Fibroblast of upper back skin (primary cell): ENCODE results near the gene TBX1.
"Not testable (repeated sequence)": the region's sequence is repeated elsewhere in the genome, so short reads cannot be mapped to it uniquely, and the experiment has no call there.

Experiments
- DNase-seq: peaks from one replicate; pipeline ENCODE4 v3.0.0-alpha.2; 2013

TBX1 gene

DNA sequence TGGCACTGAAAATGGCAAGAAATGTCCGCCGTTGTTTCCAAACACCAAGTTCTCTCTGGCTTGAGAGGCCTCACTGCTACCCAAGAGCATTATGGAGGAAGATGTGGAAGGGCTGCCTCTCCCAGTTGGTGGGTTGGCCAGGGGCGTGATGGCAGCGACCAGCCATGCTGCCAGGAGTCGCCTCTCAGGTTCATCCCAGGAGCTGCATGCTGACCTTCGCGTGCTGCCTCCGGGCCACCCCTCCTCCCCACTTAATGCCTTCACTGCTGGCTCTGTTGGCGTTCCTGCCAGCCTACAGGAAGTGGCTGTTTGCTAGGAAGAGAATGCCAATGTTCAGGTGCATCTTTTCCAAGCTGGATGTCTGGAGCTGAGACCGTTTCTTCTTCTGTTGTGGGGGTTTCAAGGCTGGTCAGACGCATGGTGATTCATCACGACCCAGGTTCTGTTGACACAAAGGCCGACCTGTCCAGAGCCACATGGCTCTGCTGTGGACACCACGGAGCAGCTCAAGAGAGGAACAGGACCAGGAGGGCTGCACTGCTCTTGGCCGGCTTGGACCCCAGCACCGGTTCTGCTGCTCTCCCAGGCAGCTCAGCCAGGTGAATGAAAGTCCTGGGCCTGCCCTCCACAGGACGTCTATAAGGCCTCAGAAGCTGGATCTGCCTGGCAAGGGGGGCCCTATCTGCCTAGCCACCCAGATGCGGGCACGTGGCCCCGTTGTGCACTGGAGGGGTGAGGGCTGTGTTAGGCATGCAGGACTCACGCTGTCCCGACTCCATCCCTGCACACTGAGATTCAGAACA lies 25.1 kb downstream of the TBX1 start:
- no peak for DNase-seq

GRCh38 chr22:19786264-19786585 lies 25.6 kb downstream of the TBX1 start:
- DNase-seq, result no peak

GRCh38 chr22:19786959-19787848 lies 26.6 kb downstream of the TBX1 start:
- DNase-seq, result no peak

GRCh38 chr22:19787849-19788141 lies 27.2 kb downstream of the TBX1 start:
- no peak for DNase-seq

GRCh38 chr22:19788661-19789225 lies 28.2 kb downstream of the TBX1 start:
- no peak for DNase-seq

GRCh38 chr22:19789406-19789805 lies 28.8 kb downstream of the TBX1 start:
- no peak for DNase-seq

- DNase-seq, result no peak
These were observed 29.2 kb downstream of the TBX1 start for GRCh38 chr22:19789828-19790227.

DNA sequence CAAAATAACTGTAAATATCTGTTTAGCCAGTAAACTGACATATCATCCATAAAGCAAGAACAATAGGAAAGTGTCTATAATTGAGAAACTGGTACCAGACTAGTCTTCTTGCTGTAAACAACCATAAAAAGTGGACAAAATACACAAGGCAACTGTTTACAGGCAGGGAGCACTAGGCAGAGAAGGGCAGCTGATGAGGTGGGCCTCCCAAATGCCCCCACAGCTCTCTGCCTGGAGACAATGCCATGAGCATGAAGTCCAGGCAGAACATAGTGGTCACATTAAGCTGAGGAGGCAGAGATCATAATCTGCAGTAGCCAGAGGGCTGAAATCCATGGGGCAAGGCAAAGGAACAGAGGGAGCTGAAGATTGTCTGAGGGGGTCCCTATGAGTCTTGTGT lies 30.7 kb downstream of the TBX1 start:
- DNase-seq, result no peak

- DNase-seq, result no peak
These were observed 31.3 kb downstream of the TBX1 start for GRCh38 chr22:19791894-19792293.

DNA sequence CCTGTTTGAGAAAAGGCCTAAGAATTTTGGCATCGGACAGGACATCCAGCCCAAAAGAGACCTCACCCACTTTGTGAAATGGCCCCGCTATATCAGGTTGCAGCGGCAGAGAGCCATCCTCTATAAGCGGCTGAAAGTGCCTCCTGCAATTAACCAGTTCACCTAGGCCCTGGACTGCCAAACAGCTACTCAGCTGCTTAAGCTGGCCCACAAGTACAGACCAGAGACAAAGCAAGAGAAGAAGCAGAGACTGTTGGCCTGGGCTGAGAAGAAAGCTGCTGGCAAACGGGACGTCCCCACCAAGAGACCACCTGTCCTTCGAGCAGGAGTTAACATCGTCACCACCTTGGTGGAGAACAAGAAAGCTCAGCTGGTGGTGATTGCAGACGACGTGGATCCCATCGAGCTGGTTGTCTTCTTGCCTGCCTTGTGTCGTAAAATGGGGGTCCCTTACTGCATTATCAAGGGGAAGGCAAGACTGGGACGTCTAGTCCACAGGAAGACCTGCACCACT lies 31.9 kb downstream of the TBX1 start:
- DNase-seq, result not testable (repeated sequence)

- DNase-seq, result no peak
These were observed 32.6 kb downstream of the TBX1 start for GRCh38 chr22:19793161-19793560.

- no peak for DNase-seq
These were observed 33.2 kb downstream of the TBX1 start for GRCh38 chr22:19793661-19794310.

DNA sequence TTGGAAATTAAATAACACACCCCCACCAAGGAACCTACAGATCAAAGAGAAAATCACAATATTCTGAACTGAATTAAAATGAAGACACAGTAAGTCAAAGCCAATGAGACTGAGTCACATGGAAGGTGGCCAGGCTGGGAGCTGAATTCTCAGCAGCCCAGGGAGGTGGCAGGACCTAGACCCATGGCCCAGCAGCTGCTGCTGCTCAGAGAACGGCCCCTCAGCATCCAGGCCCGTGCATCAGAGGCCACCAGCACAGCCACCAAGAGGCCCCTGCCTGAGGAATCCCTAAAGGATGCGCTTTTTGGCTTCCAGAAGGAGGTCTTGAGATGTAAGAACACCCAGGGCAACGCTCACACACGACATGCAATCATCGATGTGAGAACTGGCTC lies 35.0 kb downstream of the TBX1 start:
- DNase-seq, result peak; percentile 44

DNA sequence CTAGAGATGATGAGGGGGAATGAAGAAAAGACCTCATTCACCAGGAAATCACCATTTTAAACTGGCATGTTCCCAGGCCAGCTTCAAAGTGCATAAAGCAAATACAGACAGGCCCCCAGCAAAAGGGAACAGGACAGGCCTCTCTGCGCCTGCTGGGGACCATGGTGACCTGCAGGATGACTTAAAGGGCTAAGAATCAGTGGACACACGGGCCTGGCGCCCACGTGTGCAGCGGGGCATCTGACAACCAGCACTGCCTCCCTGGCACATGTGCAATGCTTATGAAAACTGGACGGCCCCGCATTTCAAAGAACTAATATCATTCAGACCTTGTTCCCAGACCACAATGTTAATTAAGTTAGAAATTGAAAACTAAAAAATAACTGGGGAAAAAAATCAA lies 35.6 kb downstream of the TBX1 start:
- no peak for DNase-seq

GRCh38 chr22:19797086-19798002 lies 36.8 kb downstream of the TBX1 start:
- DNase-seq, result no peak

GRCh38 chr22:19798003-19798665 lies 37.6 kb downstream of the TBX1 start:
- DNase-seq, result no peak

DNA sequence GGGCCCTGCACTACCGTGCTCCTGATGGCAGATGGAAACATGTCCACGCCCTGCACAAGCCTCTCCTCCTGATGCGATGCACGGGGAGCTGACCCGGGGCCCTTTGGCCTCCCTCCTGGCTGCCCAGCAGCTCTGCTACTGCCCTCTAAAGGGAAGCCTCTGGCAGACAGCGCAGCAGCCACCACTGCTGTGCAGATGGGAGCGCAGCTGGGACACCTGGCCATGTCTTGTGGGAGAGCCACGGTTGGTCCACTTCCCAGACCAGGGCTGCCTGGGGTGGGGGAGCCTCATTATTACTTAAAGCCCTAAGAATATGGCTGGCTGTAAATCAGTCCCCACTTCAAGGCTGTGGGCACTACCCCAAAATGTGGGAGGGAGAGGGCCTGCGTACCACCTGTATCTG lies 38.3 kb downstream of the TBX1 start:
- no peak for DNase-seq

GRCh38 chr22:19799322-19800190 lies 39.0 kb downstream of the TBX1 start:
- peak; percentile 96 for DNase-seq

DNA sequence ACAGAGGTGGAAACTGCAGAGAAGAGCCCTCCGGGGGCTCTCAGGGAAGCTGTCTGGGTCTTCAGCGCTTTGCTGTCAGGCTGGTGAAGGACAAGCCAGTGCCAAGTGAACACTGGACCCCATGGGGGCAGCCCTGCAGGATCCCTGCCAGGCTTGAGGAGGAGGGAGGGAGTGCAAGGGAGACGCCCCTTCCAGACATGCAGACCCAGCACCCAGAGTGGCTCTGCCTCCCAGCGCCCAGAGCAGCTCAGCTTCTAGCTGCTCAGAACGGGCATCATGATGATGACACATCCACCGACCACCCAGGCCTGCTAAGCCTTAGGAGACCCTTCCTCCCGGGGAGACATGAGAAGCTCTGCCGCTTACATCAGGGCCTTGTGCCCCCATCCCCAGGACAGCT lies 39.7 kb downstream of the TBX1 start:
- no peak for DNase-seq

DNA sequence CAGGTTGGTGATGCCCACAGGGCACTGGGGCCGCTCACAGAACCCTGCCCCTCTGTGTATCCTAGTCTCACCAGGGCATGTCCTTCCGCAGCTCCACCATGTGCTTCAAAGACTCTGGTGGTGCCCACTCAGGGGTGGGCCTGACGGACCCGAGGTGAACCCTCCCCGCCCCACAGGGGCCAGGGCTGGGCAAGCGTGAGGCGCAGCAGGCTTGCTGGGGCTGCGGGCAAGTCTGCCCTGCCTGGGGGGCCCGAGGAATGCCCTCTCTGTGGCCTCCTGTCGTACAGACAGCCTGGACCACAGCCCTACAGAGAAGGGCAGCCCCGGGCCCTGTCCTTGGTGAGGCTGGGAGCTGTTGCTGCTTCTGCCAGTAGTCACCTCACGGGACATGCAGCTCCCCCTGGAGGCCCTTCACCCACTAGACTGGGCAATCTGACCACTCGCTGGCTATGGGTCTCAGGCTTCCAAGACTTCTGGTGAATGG lies 40.2 kb downstream of the TBX1 start:
- DNase-seq, result peak; percentile 34
